CD14-positive monocyte (primary cell): Measurements from ENCODE around the gene OR52B2. TPM values are rescaled to one million over a fixed set of nuclear protein-coding genes. Genes with fewer than 3 reads are reported as not detected.

ENCODE experiments used
- DNase-seq, 3 donors: peaks; one replicate each; pipeline ENCODE4 v3.0.0-alpha.2; 2011 to 2022
- H2AFZ ChIP-seq: 2 replicates; pipeline ENCODE4 v1.6.0; 2012; ENCODE audit warnings: mild to moderate bottlenecking, low read depth, low read length, inconsistent platforms; ENCODE audit not compliant: insufficient read depth, poor library complexity, severe bottlenecking
- H3K27ac ChIP-seq, 2 donors: 1 replicate in 1 of 2; 2 replicates in 1 of 2; pipeline ENCODE4 v1.5.1; 2012 to 2013; ENCODE audit warnings: low read length in 2 of 2, control low read depth in 1 of 2, inconsistent platforms in 1 of 2, low read depth in 1 of 2, mild to moderate bottlenecking in 1 of 2
- H3K27me3 ChIP-seq, 2 donors: one replicate each; pipeline versions ENCODE4 v1.6.0 to v1.6.1; 2011 to 2013; ENCODE audit warnings: low read length in 2 of 2; ENCODE audit not compliant: control insufficient read depth in 2 of 2, insufficient read depth in 2 of 2
- H3K36me3 ChIP-seq, 2 donors: replicated peaks in 1 of 2; 1 replicate in 1 of 2; 2 replicates in 1 of 2; pipeline versions ENCODE4 v1.5.1 to v1.6.1; 2012 to 2013; ENCODE audit warnings: low read length in 2 of 2, control low read depth in 1 of 2, inconsistent platforms in 1 of 2, mild to moderate bottlenecking in 1 of 2; ENCODE audit not compliant: insufficient read depth in 2 of 2, control insufficient read depth in 1 of 2
- H3K4me1 ChIP-seq, 2 donors: 1 replicate in 1 of 2; 2 replicates in 1 of 2; pipeline versions ENCODE4 v1.5.1 to v1.6.1; 2012 to 2013; ENCODE audit warnings: low read length in 2 of 2, control low read depth in 1 of 2, inconsistent platforms in 1 of 2, mild to moderate bottlenecking in 1 of 2, moderate library complexity in 1 of 2; ENCODE audit not compliant: insufficient read depth in 2 of 2, control insufficient read depth in 1 of 2
- H3K4me2 ChIP-seq: replicated peaks from 2 replicates; pipeline ENCODE3; 2012; ENCODE audit warnings: low read length, moderate library complexity, mild to moderate bottlenecking; ENCODE audit not compliant: poor library complexity, severe bottlenecking; ENCODE audit errors: extremely low read depth
- H3K4me3 ChIP-seq, 3 experiments: fragments of 200-600 bp in 1 of 3; sonication (generic) in 1 of 3; replicated peaks in 1 of 3; 1 replicate in 2 of 3; 2 replicates in 1 of 3; pipeline ENCODE4 v1.5.1; 2011 to 2013; ENCODE audit warnings: low read length in 3 of 3, mild to moderate bottlenecking in 3 of 3, control low read depth in 2 of 3, low read depth in 2 of 3, inconsistent platforms in 1 of 3, moderate library complexity in 1 of 3
- H3K79me2 ChIP-seq: 2 replicates; pipeline ENCODE4 v1.6.0; 2012; ENCODE audit warnings: mild to moderate bottlenecking, control low read depth, inconsistent platforms, low read length, moderate library complexity; ENCODE audit not compliant: insufficient read depth
- H3K9ac ChIP-seq: 2 replicates; pipeline ENCODE4 v1.6.0; 2017; ENCODE audit warnings: low read length, mild to moderate bottlenecking; ENCODE audit not compliant: insufficient read depth, poor library complexity, severe bottlenecking
- H3K9me3 ChIP-seq, 2 donors: replicated peaks in 1 of 2; 1 replicate in 1 of 2; 2 replicates in 1 of 2; pipeline versions ENCODE4 v1.5.1 to v1.6.1; 2012 to 2013; ENCODE audit warnings: low read length in 2 of 2, control low read depth in 1 of 2; ENCODE audit not compliant: control insufficient read depth in 1 of 2, insufficient read depth in 1 of 2
- H4K20me1 ChIP-seq: 2 replicates; pipeline ENCODE4 v1.6.0; 2012; ENCODE audit warnings: mild to moderate bottlenecking, low read length, control low read depth, moderate library complexity; ENCODE audit not compliant: insufficient read depth
- H3K27ac Mint-ChIP-seq, 7 donors: one replicate each; pipeline ENCODE4 v1.8.0; 2020; ENCODE audit warnings: mild to moderate bottlenecking in 7 of 7, mixed read lengths in 7 of 7, moderate library complexity in 6 of 7, inconsistent platforms in 2 of 7
- H3K27me3 Mint-ChIP-seq, 3 donors: one replicate each; pipeline ENCODE4 v1.8.0; 2021 to 2022; ENCODE audit warnings: low read depth in 3 of 3, mild to moderate bottlenecking in 3 of 3, mixed read lengths in 3 of 3, moderate library complexity in 3 of 3, inconsistent platforms in 1 of 3
- H3K36me3 Mint-ChIP-seq, 2 donors: one replicate each; pipeline ENCODE4 v1.8.0; 2020; ENCODE audit warnings: mixed read lengths in 2 of 2, inconsistent platforms in 1 of 2, mild to moderate bottlenecking in 1 of 2
- H3K4me1 Mint-ChIP-seq: one replicate; pipeline ENCODE4 v1.8.0; 2020; ENCODE audit warnings: mild to moderate bottlenecking, mixed read lengths
- H3K4me3 Mint-ChIP-seq, 2 donors: one replicate each; pipeline ENCODE4 v1.8.0; 2020; ENCODE audit warnings: mild to moderate bottlenecking in 2 of 2, mixed read lengths in 2 of 2, moderate library complexity in 1 of 2
- H3K9me3 Mint-ChIP-seq, 7 donors: one replicate each; pipeline ENCODE4 v1.8.0; 2020 to 2022; ENCODE audit warnings: mixed read lengths in 7 of 7, mild to moderate bottlenecking in 6 of 7, moderate library complexity in 6 of 7, inconsistent platforms in 2 of 7
- CTCF ChIP-seq: fragments of 200-600 bp; IDR thresholded peaks from one replicate; pipeline ENCODE4 v1.8.0; 2022; ENCODE audit warnings: antibody characterized with exemption, mild to moderate bottlenecking
- WGBS: methylation state at CpG from one replicate; pipeline ENCODE4 v1.1.5; 2013; ENCODE audit warnings: missing lambda C conversion rate; ENCODE audit not compliant: insufficient coverage; 5-methylcytosine and 5-hydroxymethylcytosine counted together
- intact Hi-C, 2 donors: fragments of 100-400 bp; cut with micrococcal nuclease; formaldehyde crosslinking; loops; one replicate each; pipeline versions ENCODE4 v1.15.0 to v1.15.1; 2023
- polyA plus RNA-seq, 3 donors: library from polyadenylated mRNA; depleted of rRNA in 1 of 3; unstranded in 2 of 3; stranded (reverse) in 1 of 3; fragments of 300-500 nt in 2 of 3; fragments of >200 nt in 1 of 3; fragmentation: Illumina TruSeq in 2 of 3; gene quantifications; 1 replicate in 2 of 3; 2 replicates in 1 of 3; pipeline ENCODE4 v1.2.3, GENCODE V29; 2012 to 2021

Gene OR52B2
- polyA plus RNA-seq, 3 donors: not detected

- no peaks in the 10 kb centered on the region for H4K20me1 ChIP-seq
- Mint-ChIP-seq H3K9me3 (peaks cover 0 to 7% (median 2%) of the 10 kb centered on the region in 7 donors), H3K4me1 (peaks cover 79% of the 10 kb centered on the region), H3K27me3 (peaks cover 0 to 3% (median 1%) of the 10 kb centered on the region in 3 donors), H3K27ac (peak within 1 kb of the TSS; percentile 100), H3K36me3 (peaks cover 29 to 53% of the 10 kb centered on the region in 2 donors), H3K4me3 (no peak within 1 kb of the TSS)
- no peak for DNase-seq
- peak within 1 kb of the TSS; percentile 95 to 100 for H3K27ac ChIP-seq
- H3K4me1 ChIP-seq: peaks cover 57 to 77% of the 10 kb centered on the region in 2 donors
- no peak within 1 kb of the TSS for H3K9ac ChIP-seq
- H3K9me3 ChIP-seq: no peaks in the 10 kb centered on the region
- 96% methylated on average over 5 of the region's 5 CpGs for WGBS
- no peaks in the 10 kb centered on the region for H3K27me3 ChIP-seq
- H3K79me2 ChIP-seq: peaks cover 18% of the 10 kb centered on the region
- no peaks in the 10 kb centered on the region for H3K36me3 ChIP-seq
- no peak within 1 kb of the TSS for H2AFZ ChIP-seq
- no peak within 1 kb of the TSS for H3K4me3 ChIP-seq
- H3K4me2 ChIP-seq: no peak within 1 kb of the TSS
- intact Hi-C loops: loop anchor here in 1 of 2 donors (10.0 kb wide), 1 partner anchor 64 kb away; no protein-coding TSS in a partner anchor
- no peak for TF ChIP-seq CTCF
These were observed 29.2 kb upstream of the OR52B2 start, which contains the start of gene OR52W1 for GRCh38 chr11:6199174-6199810. TSS of gene OR52W1 (plus strand) at chr11:6199224. CDS start at chr11:6199224, 0 bp downstream.

- 100% methylated on average over 1 of the region's 4 CpGs for WGBS
- Mint-ChIP-seq H3K9me3 (peaks cover 0 to 8% (median 2%) of the 10 kb centered on the region in 7 donors), H3K27me3 (peaks cover 0 to 3% (median 1%) of the 10 kb centered on the region in 3 donors), H3K4me3 (no peak overlapping the region), H3K27ac (peak overlapping the region in 4 of 7 donors; percentile 39 to 81 (median 70)), H3K36me3 (peaks cover 18 to 42% of the 10 kb centered on the region in 2 donors), H3K4me1 (peaks cover 72% of the 10 kb centered on the region)
- H3K4me3 ChIP-seq: no peak overlapping the region
- intact Hi-C loops: loop anchor here in 1 of 2 donors (10.0 kb wide), 1 partner anchor 63 kb away; no protein-coding TSS in a partner anchor
- H3K4me1 ChIP-seq: peaks cover 45 to 75% of the 10 kb centered on the region in 2 donors
- H3K36me3 ChIP-seq: no peaks in the 10 kb centered on the region
- no peak overlapping the region for H3K4me2 ChIP-seq
- no peaks in the 10 kb centered on the region for H3K9me3 ChIP-seq
- DNase-seq: no peak
- H3K27me3 ChIP-seq: no peaks in the 10 kb centered on the region
- no peak overlapping the region for H3K9ac ChIP-seq
- H2AFZ ChIP-seq: no peak overlapping the region
- H3K27ac ChIP-seq: no peak overlapping the region
- no peaks in the 10 kb centered on the region for H4K20me1 ChIP-seq
- peaks cover 1% of the 10 kb centered on the region for H3K79me2 ChIP-seq
- no peak for TF ChIP-seq CTCF
These were observed 27.5 kb upstream of the OR52B2 start for GRCh38 chr11:6197466-6198200.
